Stimulated activated CD4-positive, alpha-beta T cell treated with anti-CD3 and anti-CD28 coated beads, Interleukin-4, amount 100 ng/mL, for 48 hours (primary cell): ENCODE results near the gene SCN10A.
A peak's percentile ranks its signal among the peaks of the same experiment; 100 is the strongest.

Experiments
- DNase-seq, 2 donors: peaks; one replicate each; pipeline ENCODE4 v3.0.0-alpha.2; 2020; ENCODE audit warnings: low read depth in 2 of 2

SCN10A gene

GRCh38 chr3:38773528-38773927 is 42.5 kb downstream of the SCN10A start:
- DNase-seq: no peak

GRCh38 chr3:38763569-38763968 is 52.4 kb downstream of the SCN10A start:
- DNase-seq: no peak

GRCh38 chr3:38758557-38758956 is 57.5 kb downstream of the SCN10A start:
- no peak for DNase-seq

- no peak for DNase-seq
These were observed 58.3 kb downstream of the SCN10A start for GRCh38 chr3:38757721-38758120.

GRCh38 chr3:38756892-38757291 is 59.1 kb downstream of the SCN10A start:
- DNase-seq: no peak

- DNase-seq: no peak
These were observed 60.9 kb downstream of the SCN10A start for GRCh38 chr3:38755130-38755529.

- DNase-seq: no peak
These were observed 69.4 kb downstream of the SCN10A start for GRCh38 chr3:38746641-38747040.

- no peak for DNase-seq
These were observed 73.0 kb downstream of the SCN10A start for GRCh38 chr3:38743043-38743442.

GRCh38 chr3:38742550-38742949 is 73.5 kb downstream of the SCN10A start:
- DNase-seq: no peak

GRCh38 chr3:38740537-38740936 is 75.5 kb downstream of the SCN10A start:
- DNase-seq: no peak

GRCh38 chr3:38739931-38740330 is 76.1 kb downstream of the SCN10A start:
- DNase-seq: no peak

GRCh38 chr3:38739396-38739689 is 76.7 kb downstream of the SCN10A start:
- DNase-seq: no peak

- peak; percentile 8 to 39 for DNase-seq
These were observed 77.2 kb downstream of the SCN10A start for GRCh38 chr3:38738630-38739395.

GRCh38 chr3:38731522-38731921 is 84.5 kb downstream of the SCN10A start:
- DNase-seq: no peak

- no peak for DNase-seq
These were observed 85.7 kb downstream of the SCN10A start for GRCh38 chr3:38730281-38730680.

GRCh38 chr3:38728008-38728407 is 88.0 kb downstream of the SCN10A start:
- no peak for DNase-seq

- no peak for DNase-seq
These were observed 89.3 kb downstream of the SCN10A start for GRCh38 chr3:38726751-38727150.

- no peak for DNase-seq
These were observed 90.1 kb downstream of the SCN10A start for GRCh38 chr3:38725726-38726419.

GRCh38 chr3:38724392-38724736 is 91.7 kb downstream of the SCN10A start:
- no peak for DNase-seq

GRCh38 chr3:38723569-38724391 is 92.2 kb downstream of the SCN10A start:
- no peak for DNase-seq

GRCh38 chr3:38722781-38723568 is 93.0 kb downstream of the SCN10A start:
- no peak for DNase-seq

GRCh38 chr3:38721207-38721772 is 94.7 kb downstream of the SCN10A start:
- DNase-seq: no peak
